CD8-positive, alpha-beta memory T cell (primary cell): ENCODE results near the gene RAET1E. TPM values are rescaled to one million over a fixed set of nuclear protein-coding genes. Genes with fewer than 3 reads are reported as not detected.

Experiments used
- CTCF ChIA-PET: fragments of 350-600 bp; sonication (Branson Sonifier 250); formaldehyde crosslinking; loops from one replicate; lab custom pipeline; 2021; ENCODE audit warnings: antibody characterized with exemption; lab: Charles Lee
- POLR2A ChIA-PET: fragments of 350-600 bp; sonication (Branson Sonifier 250); formaldehyde crosslinking; loops from one replicate; lab custom pipeline; 2021; ENCODE audit warnings: antibody characterized with exemption; lab: Charles Lee
- DNase-seq, 5 donors: peaks; one replicate each; pipeline versions ENCODE4 v3.0.0 to v3.0.0-alpha.2; 2020 to 2022; ENCODE audit warnings: mixed read lengths in 1 of 5
- H3K27ac ChIP-seq: one replicate; pipeline ENCODE4 v1.7.0; 2013; ENCODE audit warnings: low read depth, mild to moderate bottlenecking, low read length, moderate library complexity
- H3K27me3 ChIP-seq: 2 replicates; pipeline ENCODE4 v1.7.0; 2013; ENCODE audit warnings: low read length, mild to moderate bottlenecking; ENCODE audit not compliant: insufficient read depth, poor library complexity, severe bottlenecking
- H3K36me3 ChIP-seq: 2 replicates; pipeline ENCODE4 v1.7.0; 2013; ENCODE audit warnings: mild to moderate bottlenecking, low read length, moderate library complexity; ENCODE audit not compliant: insufficient read depth
- H3K4me1 ChIP-seq: 2 replicates; pipeline ENCODE4 v1.7.0; 2013; ENCODE audit warnings: mild to moderate bottlenecking, low read length, moderate library complexity; ENCODE audit not compliant: insufficient read depth
- H3K4me3 ChIP-seq: 2 replicates; pipeline ENCODE4 v1.7.0; 2013; ENCODE audit warnings: mild to moderate bottlenecking, low read length
- H3K9me3 ChIP-seq: 2 replicates; pipeline ENCODE4 v1.7.0; 2013; ENCODE audit warnings: mild to moderate bottlenecking, low read length
- H3K27ac Mint-ChIP-seq, 8 donors: one replicate each; pipeline ENCODE4 v1.8.0; 2020 to 2021; ENCODE audit warnings: mixed read lengths in 8 of 8, mild to moderate bottlenecking in 6 of 8, inconsistent platforms in 3 of 8, moderate library complexity in 3 of 8
- H3K27me3 Mint-ChIP-seq, 2 donors: one replicate each; pipeline ENCODE4 v1.8.0; 2020 to 2021; ENCODE audit warnings: mixed read lengths in 2 of 2, mild to moderate bottlenecking in 1 of 2, moderate library complexity in 1 of 2
- H3K36me3 Mint-ChIP-seq, 3 donors: one replicate each; pipeline ENCODE4 v1.8.0; 2020 to 2021; ENCODE audit warnings: mixed read lengths in 3 of 3, inconsistent platforms in 1 of 3, mild to moderate bottlenecking in 1 of 3
- H3K4me1 Mint-ChIP-seq, 3 donors: one replicate each; pipeline ENCODE4 v1.8.0; 2020 to 2021; ENCODE audit warnings: mixed read lengths in 3 of 3, inconsistent platforms in 1 of 3, mild to moderate bottlenecking in 1 of 3
- H3K4me3 Mint-ChIP-seq, 7 donors: one replicate each; pipeline ENCODE4 v1.8.0; 2020 to 2021; ENCODE audit warnings: mixed read lengths in 7 of 7, mild to moderate bottlenecking in 6 of 7, moderate library complexity in 4 of 7, inconsistent platforms in 2 of 7
- H3K9me3 Mint-ChIP-seq, 5 donors: one replicate each; pipeline ENCODE4 v1.8.0; 2020 to 2022; ENCODE audit warnings: mixed read lengths in 5 of 5, mild to moderate bottlenecking in 3 of 5, moderate library complexity in 2 of 5, inconsistent platforms in 1 of 5
- polyA plus RNA-seq: library from polyadenylated mRNA; unstranded; fragments of 300-500 nt; fragmentation: Illumina TruSeq; gene quantifications from one replicate; pipeline ENCODE4 v1.2.3, GENCODE V29; 2021
- total RNA-seq, 2 experiments: library from RNA; stranded (reverse); gene quantifications; one replicate each; pipeline ENCODE4 v1.2.3, GENCODE V29; 2021

Gene RAET1E
- total and polyA plus RNA-seq, 3 experiments from 2014 or later = not detected

GRCh38 chr6:149891259-149891658 is 6.7 kb downstream of the RAET1E start:
- no peak overlapping the region for H3K27ac Mint-ChIP-seq
- no peaks in the 10 kb centered on the region for H3K9me3 Mint-ChIP-seq
- POLR2A ChIA-PET = no interaction called here

GRCh38 chr6:149890629-149891045 is 7.3 kb downstream of the RAET1E start:
- Mint-ChIP-seq H3K4me3 (no peak overlapping the region), H3K36me3 (no peaks in the 10 kb centered on the region), H3K9me3 (no peaks in the 10 kb centered on the region), H3K27ac (no peak overlapping the region), H3K4me1 (peaks cover 0 to 2% (median 0%) of the 10 kb centered on the region in 3 donors), H3K27me3 (peaks cover 17 to 31% of the 10 kb centered on the region in 2 donors)
- no peaks in the 10 kb centered on the region for H3K27me3 ChIP-seq
- ChIA-PET CTCF (no interaction called here), POLR2A (no interaction called here)
- no peak overlapping the region for H3K4me3 ChIP-seq
- H3K9me3 ChIP-seq = no peaks in the 10 kb centered on the region
- peaks cover under 1% of the 10 kb centered on the region for H3K4me1 ChIP-seq
- no peaks in the 10 kb centered on the region for H3K36me3 ChIP-seq
- no peak overlapping the region for H3K27ac ChIP-seq
- no peak for DNase-seq

More at GRCh38 chr6:149891259-149891658, 6.7 kb downstream of the RAET1E start:
- Histone ChIP-seq H3K27me3 (no peaks in the 10 kb centered on the region), H3K36me3 (no peaks in the 10 kb centered on the region), H3K9me3 (no peaks in the 10 kb centered on the region), H3K27ac (no peak overlapping the region), H3K4me3 (no peak overlapping the region), H3K4me1 (peaks cover 7% of the 10 kb centered on the region)
- Mint-ChIP-seq H3K4me3 (no peak overlapping the region), H3K4me1 (peaks cover 2 to 8% (median 5%) of the 10 kb centered on the region in 3 donors), H3K36me3 (no peaks in the 10 kb centered on the region), H3K27me3 (peaks cover 17 to 35% of the 10 kb centered on the region in 2 donors)
- CTCF ChIA-PET = no interaction called here
- no peak for DNase-seq

- Histone ChIP-seq H3K36me3 (no peaks in the 10 kb centered on the region), H3K4me1 (no peaks in the 10 kb centered on the region), H3K9me3 (no peaks in the 10 kb centered on the region), H3K27me3 (no peaks in the 10 kb centered on the region), H3K27ac (no peak overlapping the region), H3K4me3 (no peak overlapping the region)
- no peak overlapping the region for H3K27ac Mint-ChIP-seq
- ChIA-PET POLR2A (no interaction called here), CTCF (no interaction called here)
- H3K27me3 Mint-ChIP-seq = peaks cover 21 to 35% of the 10 kb centered on the region in 2 donors
- no peaks in the 10 kb centered on the region for H3K36me3 Mint-ChIP-seq
- H3K4me3 Mint-ChIP-seq = no peak overlapping the region
- DNase-seq = no peak
- no peaks in the 10 kb centered on the region for H3K4me1 Mint-ChIP-seq
- H3K9me3 Mint-ChIP-seq = no peaks in the 10 kb centered on the region
These were observed 8.6 kb downstream of the RAET1E start for GRCh38 chr6:149889326-149889725.

GRCh38 chr6:149888659-149889058 is 9.3 kb downstream of the RAET1E start:
- no peaks in the 10 kb centered on the region for H3K4me1 ChIP-seq
- Mint-ChIP-seq H3K27me3 (peaks cover 24 to 38% of the 10 kb centered on the region in 2 donors), H3K27ac (no peak overlapping the region), H3K36me3 (no peaks in the 10 kb centered on the region), H3K9me3 (no peaks in the 10 kb centered on the region), H3K4me3 (no peak overlapping the region), H3K4me1 (no peaks in the 10 kb centered on the region)
- no peak overlapping the region for H3K27ac ChIP-seq
- ChIA-PET POLR2A (no interaction called here), CTCF (no interaction called here)
- H3K9me3 ChIP-seq = no peaks in the 10 kb centered on the region
- H3K4me3 ChIP-seq = no peak overlapping the region
- H3K36me3 ChIP-seq = no peaks in the 10 kb centered on the region
- no peak for DNase-seq
- no peaks in the 10 kb centered on the region for H3K27me3 ChIP-seq

- no peaks in the 10 kb centered on the region for H3K9me3 ChIP-seq
- CTCF ChIA-PET = no interaction called here
- Mint-ChIP-seq H3K27me3 (peaks cover 24 to 35% of the 10 kb centered on the region in 2 donors), H3K36me3 (no peaks in the 10 kb centered on the region), H3K9me3 (no peaks in the 10 kb centered on the region), H3K27ac (no peak overlapping the region), H3K4me1 (no peaks in the 10 kb centered on the region), H3K4me3 (no peak overlapping the region)
- H3K36me3 ChIP-seq = no peaks in the 10 kb centered on the region
- H3K27ac ChIP-seq = no peak overlapping the region
- no peak overlapping the region for H3K4me3 ChIP-seq
- no peak for DNase-seq
- H3K27me3 ChIP-seq = no peaks in the 10 kb centered on the region
- H3K4me1 ChIP-seq = no peaks in the 10 kb centered on the region
- POLR2A ChIA-PET = no interaction called here
These were observed 9.8 kb downstream of the RAET1E start for GRCh38 chr6:149888093-149888492.

- no peak overlapping the region for H3K4me3 ChIP-seq
- Mint-ChIP-seq H3K36me3 (no peaks in the 10 kb centered on the region), H3K27me3 (peaks cover 24 to 35% of the 10 kb centered on the region in 2 donors), H3K4me3 (no peak overlapping the region), H3K9me3 (no peaks in the 10 kb centered on the region), H3K27ac (no peak overlapping the region), H3K4me1 (no peaks in the 10 kb centered on the region)
- H3K27me3 ChIP-seq = no peaks in the 10 kb centered on the region
- no peaks in the 10 kb centered on the region for H3K4me1 ChIP-seq
- H3K27ac ChIP-seq = no peak overlapping the region
- ChIA-PET POLR2A (no interaction called here), CTCF (no interaction called here)
- DNase-seq = no peak
- no peaks in the 10 kb centered on the region for H3K36me3 ChIP-seq
- no peaks in the 10 kb centered on the region for H3K9me3 ChIP-seq
These were observed 10.6 kb downstream of the RAET1E start for GRCh38 chr6:149887343-149887742.

- Mint-ChIP-seq H3K36me3 (no peaks in the 10 kb centered on the region), H3K4me3 (no peak overlapping the region), H3K9me3 (peaks cover 0 to under 1% (median 0%) of the 10 kb centered on the region in 5 donors), H3K4me1 (no peaks in the 10 kb centered on the region), H3K27me3 (peaks cover 23 to 44% of the 10 kb centered on the region in 2 donors), H3K27ac (no peak overlapping the region)
- Histone ChIP-seq H3K4me1 (no peaks in the 10 kb centered on the region), H3K27ac (no peak overlapping the region), H3K9me3 (no peaks in the 10 kb centered on the region), H3K4me3 (no peak overlapping the region), H3K36me3 (no peaks in the 10 kb centered on the region), H3K27me3 (peaks cover 3% of the 10 kb centered on the region)
- POLR2A ChIA-PET = no interaction called here
- CTCF ChIA-PET = no interaction called here
- DNase-seq = no peak
These were observed 12.0 kb downstream of the RAET1E start for GRCh38 chr6:149885888-149886287.

GRCh38 chr6:149884617-149885016 is 13.3 kb downstream of the RAET1E start:
- Mint-ChIP-seq H3K36me3 (no peaks in the 10 kb centered on the region), H3K4me3 (no peak overlapping the region), H3K4me1 (no peaks in the 10 kb centered on the region), H3K27me3 (peaks cover 24 to 53% of the 10 kb centered on the region in 2 donors), H3K9me3 (peaks cover 0 to 3% (median 0%) of the 10 kb centered on the region in 5 donors), H3K27ac (no peak overlapping the region)
- Histone ChIP-seq H3K9me3 (no peaks in the 10 kb centered on the region), H3K27me3 (peaks cover 11% of the 10 kb centered on the region), H3K27ac (no peak overlapping the region), H3K4me1 (no peaks in the 10 kb centered on the region), H3K4me3 (no peak overlapping the region), H3K36me3 (no peaks in the 10 kb centered on the region)
- CTCF ChIA-PET = no interaction called here
- POLR2A ChIA-PET = no interaction called here
- DNase-seq = no peak
